Neural cell (in vitro differentiated cells): ENCODE data around the gene RIIAD1.

ENCODE experiments used
- EP300 ChIP-seq: fragments of 450-650 bp; conservative IDR thresholded peaks from 2 replicates; pipeline ENCODE4 v1.6.1; 2014; ENCODE audit warnings: antibody characterized with exemption, mild to moderate bottlenecking, moderate library complexity; ENCODE audit not compliant: poor library complexity, severe bottlenecking
- EZH2 ChIP-seq: fragments of 200-600, 300-800 bp; shearing (Covaris generic), sonication (generic); IDR thresholded peaks from 2 replicates; pipeline ENCODE4 v1.6.1; 2014; ENCODE audit warnings: antibody characterized with exemption, low read length, borderline replicate concordance, mild to moderate bottlenecking; ENCODE audit not compliant: insufficient read depth, poor library complexity, severe bottlenecking
- MXI1 ChIP-seq: fragments of 450-650 bp; conservative IDR thresholded peaks from 2 replicates; pipeline ENCODE4 v1.6.1; 2014; ENCODE audit warnings: antibody characterized with exemption, mild to moderate bottlenecking; ENCODE audit not compliant: poor library complexity, severe bottlenecking
- POLR2AphosphoS5 ChIP-seq: IDR thresholded peaks from 2 replicates; pipeline ENCODE4 v1.6.1; 2012
- RAD21 ChIP-seq: fragments of 450-650 bp; conservative IDR thresholded peaks from 2 replicates; pipeline ENCODE4 v1.6.1; 2014; ENCODE audit warnings: antibody characterized with exemption, mild to moderate bottlenecking, moderate library complexity
- SMC3 ChIP-seq: fragments of 450-650 bp; conservative IDR thresholded peaks from 2 replicates; pipeline ENCODE4 v1.6.1; 2014; ENCODE audit warnings: antibody characterized with exemption, mild to moderate bottlenecking, moderate library complexity; ENCODE audit not compliant: poor library complexity
- TAF1 ChIP-seq: IDR thresholded peaks from 2 replicates; pipeline ENCODE4 v1.6.1; 2012; ENCODE audit warnings: low read depth
- TF ChIP-seq, protein P1 (sequence below): fragments of 450-650 bp; IDR thresholded peaks from 2 replicates; pipeline ENCODE4 v1.5.1; 2014; ENCODE audit warnings: antibody characterized with exemption, mild to moderate bottlenecking, moderate library complexity; ENCODE audit not compliant: poor library complexity, severe bottlenecking
- TF ChIP-seq, protein P2 (sequence below): IDR thresholded peaks from 2 replicates; pipeline ENCODE4 v1.6.1; 2012; ENCODE audit warnings: borderline replicate concordance

DNA sequence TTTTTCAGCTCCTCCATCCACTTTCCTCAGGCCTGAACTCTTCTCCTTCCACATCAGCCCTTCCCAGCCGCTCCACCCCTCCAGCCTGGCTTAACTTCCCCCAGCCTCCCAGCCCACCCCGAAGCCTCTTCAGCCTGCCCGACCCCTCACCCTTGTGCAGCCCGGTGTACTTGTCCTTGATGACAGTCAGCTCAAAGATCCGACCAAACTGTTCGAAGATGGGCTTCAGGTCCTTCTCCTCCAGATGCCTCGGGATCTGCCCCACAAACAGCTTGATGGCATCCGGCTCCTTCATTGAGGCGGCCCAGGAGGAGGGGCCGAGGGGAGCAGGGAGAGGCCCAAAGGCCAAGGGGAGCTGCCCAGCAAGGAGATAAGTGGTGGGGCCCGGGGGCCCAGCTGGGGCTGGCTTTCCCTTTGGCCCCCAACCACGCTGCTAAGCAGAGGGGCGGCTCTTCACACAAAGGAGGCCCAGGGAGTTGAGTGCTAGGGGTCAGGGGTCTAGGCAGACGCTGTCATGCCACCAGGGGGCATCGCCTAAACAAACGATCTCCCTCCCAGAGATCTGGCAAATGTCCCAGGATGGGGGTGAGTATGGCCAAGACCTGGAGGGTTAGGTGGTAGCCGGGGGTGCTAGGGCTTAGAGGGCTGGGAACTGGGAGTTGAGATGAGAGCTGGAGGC is 5.5 kb upstream of the RIIAD1 start:
- TF ChIP-seq, protein P1, sequence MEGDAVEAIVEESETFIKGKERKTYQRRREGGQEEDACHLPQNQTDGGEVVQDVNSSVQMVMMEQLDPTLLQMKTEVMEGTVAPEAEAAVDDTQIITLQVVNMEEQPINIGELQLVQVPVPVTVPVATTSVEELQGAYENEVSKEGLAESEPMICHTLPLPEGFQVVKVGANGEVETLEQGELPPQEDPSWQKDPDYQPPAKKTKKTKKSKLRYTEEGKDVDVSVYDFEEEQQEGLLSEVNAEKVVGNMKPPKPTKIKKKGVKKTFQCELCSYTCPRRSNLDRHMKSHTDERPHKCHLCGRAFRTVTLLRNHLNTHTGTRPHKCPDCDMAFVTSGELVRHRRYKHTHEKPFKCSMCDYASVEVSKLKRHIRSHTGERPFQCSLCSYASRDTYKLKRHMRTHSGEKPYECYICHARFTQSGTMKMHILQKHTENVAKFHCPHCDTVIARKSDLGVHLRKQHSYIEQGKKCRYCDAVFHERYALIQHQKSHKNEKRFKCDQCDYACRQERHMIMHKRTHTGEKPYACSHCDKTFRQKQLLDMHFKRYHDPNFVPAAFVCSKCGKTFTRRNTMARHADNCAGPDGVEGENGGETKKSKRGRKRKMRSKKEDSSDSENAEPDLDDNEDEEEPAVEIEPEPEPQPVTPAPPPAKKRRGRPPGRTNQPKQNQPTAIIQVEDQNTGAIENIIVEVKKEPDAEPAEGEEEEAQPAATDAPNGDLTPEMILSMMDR: peak; percentile 72
- TF ChIP-seq SMC3: peak; percentile 76
- peak; percentile 39 for TF ChIP-seq POLR2AphosphoS5
- TF ChIP-seq MXI1: peak; percentile 37
- TF ChIP-seq, protein P2, sequence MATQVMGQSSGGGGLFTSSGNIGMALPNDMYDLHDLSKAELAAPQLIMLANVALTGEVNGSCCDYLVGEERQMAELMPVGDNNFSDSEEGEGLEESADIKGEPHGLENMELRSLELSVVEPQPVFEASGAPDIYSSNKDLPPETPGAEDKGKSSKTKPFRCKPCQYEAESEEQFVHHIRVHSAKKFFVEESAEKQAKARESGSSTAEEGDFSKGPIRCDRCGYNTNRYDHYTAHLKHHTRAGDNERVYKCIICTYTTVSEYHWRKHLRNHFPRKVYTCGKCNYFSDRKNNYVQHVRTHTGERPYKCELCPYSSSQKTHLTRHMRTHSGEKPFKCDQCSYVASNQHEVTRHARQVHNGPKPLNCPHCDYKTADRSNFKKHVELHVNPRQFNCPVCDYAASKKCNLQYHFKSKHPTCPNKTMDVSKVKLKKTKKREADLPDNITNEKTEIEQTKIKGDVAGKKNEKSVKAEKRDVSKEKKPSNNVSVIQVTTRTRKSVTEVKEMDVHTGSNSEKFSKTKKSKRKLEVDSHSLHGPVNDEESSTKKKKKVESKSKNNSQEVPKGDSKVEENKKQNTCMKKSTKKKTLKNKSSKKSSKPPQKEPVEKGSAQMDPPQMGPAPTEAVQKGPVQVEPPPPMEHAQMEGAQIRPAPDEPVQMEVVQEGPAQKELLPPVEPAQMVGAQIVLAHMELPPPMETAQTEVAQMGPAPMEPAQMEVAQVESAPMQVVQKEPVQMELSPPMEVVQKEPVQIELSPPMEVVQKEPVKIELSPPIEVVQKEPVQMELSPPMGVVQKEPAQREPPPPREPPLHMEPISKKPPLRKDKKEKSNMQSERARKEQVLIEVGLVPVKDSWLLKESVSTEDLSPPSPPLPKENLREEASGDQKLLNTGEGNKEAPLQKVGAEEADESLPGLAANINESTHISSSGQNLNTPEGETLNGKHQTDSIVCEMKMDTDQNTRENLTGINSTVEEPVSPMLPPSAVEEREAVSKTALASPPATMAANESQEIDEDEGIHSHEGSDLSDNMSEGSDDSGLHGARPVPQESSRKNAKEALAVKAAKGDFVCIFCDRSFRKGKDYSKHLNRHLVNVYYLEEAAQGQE: peak; percentile 36
- TF ChIP-seq EZH2: no peak
- TF ChIP-seq EP300: no peak
- TF ChIP-seq RAD21: peak; percentile 60
- TF ChIP-seq TAF1: peak; percentile 25
